GM23248 (cell line): ENCODE data around the gene RERE.

ENCODE experiments used
- EZH2 ChIP-seq: fragments of 200-600 bp; sonication (generic); IDR thresholded peaks from 2 replicates; pipeline ENCODE4 v1.6.1; 2018; ENCODE audit warnings: antibody characterized with exemption, mild to moderate bottlenecking; ENCODE audit not compliant: insufficient read depth, poor library complexity, severe bottlenecking
- EZH2phosphoT487 ChIP-seq: fragments of 200-600 bp; sonication (generic); IDR thresholded peaks from 2 replicates; pipeline ENCODE4 v1.6.1; 2018; ENCODE audit warnings: antibody characterized with exemption, moderate library complexity, mild to moderate bottlenecking, low read depth; ENCODE audit not compliant: insufficient read depth

DNA sequence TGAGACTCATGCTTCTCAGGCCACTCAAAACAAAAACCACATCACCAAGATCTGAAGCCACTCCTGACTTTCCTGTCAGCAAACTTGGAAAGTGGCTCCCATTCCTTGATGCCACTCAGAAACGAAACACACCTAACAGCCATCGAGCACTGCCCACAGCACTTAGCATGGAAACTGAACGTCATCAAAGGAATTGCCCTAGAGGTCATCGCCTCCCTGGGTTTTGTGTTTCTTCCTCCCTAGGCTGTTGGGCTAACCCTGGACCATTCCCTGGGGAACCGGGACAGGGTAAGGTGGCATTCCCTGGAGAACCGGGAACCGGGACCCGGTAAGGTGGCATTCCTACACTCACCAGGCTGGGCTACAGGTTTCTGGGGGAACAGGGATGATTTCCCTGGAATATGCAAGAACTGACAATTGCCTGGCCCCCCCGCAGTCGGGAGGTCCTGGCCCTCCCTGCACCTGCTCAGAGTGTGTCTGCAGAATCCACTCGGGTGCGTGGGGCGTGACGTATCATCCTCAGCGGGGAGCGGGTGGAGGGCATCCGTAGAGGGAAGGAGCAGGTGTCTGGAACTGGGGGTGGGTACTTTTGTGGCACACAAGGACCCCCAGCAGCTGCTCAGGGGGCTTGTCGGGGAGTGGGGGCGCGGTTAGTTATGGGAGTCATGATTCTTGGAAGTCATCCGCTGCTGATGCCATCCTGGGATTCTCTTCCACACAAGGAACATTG, 469.2 kb downstream of the RERE start:
- TF ChIP-seq EZH2 (no peak), EZH2phosphoT487 (no peak)
